ENCODE results near the gene IMPACT. TPM values are rescaled to one million over a fixed set of nuclear protein-coding genes. Genes with fewer than 3 reads are reported as not detected.

The IMPACT gene
- total and polyA plus RNA-seq, 4 donors: 8.3 to 13.6 (median 11.4) TPM

- TF ChIP-seq ZBTB33 (IDR thresholded peaks at IDR 0.05) (no peak), FOXA1 (IDR thresholded peaks at IDR 0.05) (no peak)
These were observed 21.9 kb upstream of the IMPACT start (continued) for GRCh38 chr18:24404591-24404990.

GRCh38 chr18:24408496-24408895 lies 18.0 kb upstream of the IMPACT start:
- Histone ChIP-seq H3K27me3 (ENCODE audit: control insufficient read depth in 4 of 4, insufficient read depth in 4 of 4, low read length in 3 of 4) (peaks cover 0 to 2% (median 0%) of the 10 kb centered on the region in 4 donors), H3K27ac (ENCODE audit: low read depth in 1 of 2, low read length in 2 of 2) (no peak overlapping the region), H3K9ac (ENCODE audit: low read depth in 1 of 2, low read length in 2 of 2) (no peak overlapping the region), H3K9me3 (ENCODE audit: control insufficient read depth in 4 of 4, low read length in 3 of 4) (no peaks in the 10 kb centered on the region), H3K4me1 (ENCODE audit: control insufficient read depth in 4 of 4, insufficient read depth in 4 of 4, low read length in 3 of 4) (no peaks in the 10 kb centered on the region), H3K36me3 (ENCODE audit: control insufficient read depth in 4 of 4, insufficient read depth in 3 of 4, low read depth in 1 of 4, low read length in 3 of 4) (no peaks in the 10 kb centered on the region), H3K4me3 (ENCODE audit: low read depth in 1 of 3, low read length in 3 of 3) (no peak overlapping the region)
- TF ChIP-seq EGR1 (IDR thresholded peaks at IDR 0.05; ENCODE audit: low read depth in 2 of 2): no peak
- TF ChIP-seq JUND (IDR thresholded peaks at IDR 0.05): no peak
- no peak for TF ChIP-seq GABPA (IDR thresholded peaks at IDR 0.05 in 1 of 2, conservative IDR thresholded peaks at IDR 0.05 in 1 of 2)
- TF ChIP-seq SP1 (IDR thresholded peaks at IDR 0.05): no peak
- TF ChIP-seq ZBTB33 (IDR thresholded peaks at IDR 0.05): no peak
- TF ChIP-seq ATF3 (IDR thresholded peaks at IDR 0.05): no peak
- TF ChIP-seq RXRA (IDR thresholded peaks at IDR 0.05): no peak
- TF ChIP-seq NR2F2 (IDR thresholded peaks at IDR 0.05): no peak
- no peak for TF ChIP-seq HNF4G (IDR thresholded peaks at IDR 0.05)
- TF ChIP-seq RAD21 (IDR thresholded peaks at IDR 0.05): no peak
- TF ChIP-seq CTCF (IDR thresholded peaks at IDR 0.05; ENCODE audit: low read depth, low read length, missing input control): no peak
- no peak for TF ChIP-seq TAF1 (conservative IDR thresholded peaks at IDR 0.05)
- no peak for DNase-seq (ENCODE audit: low spot score)
- WGBS: 90% methylated on average over 2 of the region's 2 CpGs

- no peaks in the 10 kb centered on the region for H3K9me3 ChIP-seq (ENCODE audit: control insufficient read depth in 4 of 4, low read length in 3 of 4)
- DNase-seq (ENCODE audit: low spot score): no peak
- H3K9ac ChIP-seq (ENCODE audit: low read depth in 1 of 2, low read length in 2 of 2): no peak overlapping the region
- H3K27ac ChIP-seq (ENCODE audit: low read depth in 1 of 2, low read length in 2 of 2): no peak overlapping the region
- TF ChIP-seq REST (IDR thresholded peaks at IDR 0.05): no peak
- peak; percentile 25 for TF ChIP-seq CTCF (IDR thresholded peaks at IDR 0.05; ENCODE audit: low read depth, low read length, missing input control)
- no peak for TF ChIP-seq EGR1 (IDR thresholded peaks at IDR 0.05; ENCODE audit: low read depth in 2 of 2)
- TF ChIP-seq RAD21 (IDR thresholded peaks at IDR 0.05): peak; percentile 52 to 67
- H3K4me3 ChIP-seq (ENCODE audit: low read depth in 1 of 3, low read length in 3 of 3): no peak overlapping the region
- H3K36me3 ChIP-seq (ENCODE audit: control insufficient read depth in 4 of 4, insufficient read depth in 3 of 4, low read depth in 1 of 4, low read length in 3 of 4): no peaks in the 10 kb centered on the region
- WGBS: 74% methylated on average over 2 of the region's 2 CpGs
- H3K27me3 ChIP-seq (ENCODE audit: control insufficient read depth in 4 of 4, insufficient read depth in 4 of 4, low read length in 3 of 4): peaks cover 0 to 5% (median under 1%) of the 10 kb centered on the region in 4 donors
- H3K4me1 ChIP-seq (ENCODE audit: control insufficient read depth in 4 of 4, insufficient read depth in 4 of 4, low read length in 3 of 4): no peaks in the 10 kb centered on the region
These were observed 13.3 kb upstream of the IMPACT start for GRCh38 chr18:24413148-24413547.
